Chondrocyte (in vitro differentiated cells): ENCODE results near the gene RALA. TPM values are rescaled to one million over a fixed set of nuclear protein-coding genes. Genes with fewer than 3 reads are reported as not detected.

Experiments used
- DNase-seq: peaks from one replicate; pipeline ENCODE4 v3.0.0; 2021; ENCODE audit warnings: mixed read lengths, low spot score
- H3K27ac Mint-ChIP-seq: one replicate; pipeline ENCODE4 v1.8.0; 2021; ENCODE audit warnings: mild to moderate bottlenecking, moderate library complexity, mixed read lengths; ENCODE audit not compliant: unreplicated experiment
- H3K27me3 Mint-ChIP-seq: 2 replicates; pipeline ENCODE4 v1.8.0; 2021; ENCODE audit warnings: low read depth, mixed read lengths
- H3K36me3 Mint-ChIP-seq: 2 replicates; pipeline ENCODE4 v1.8.0; 2021; ENCODE audit warnings: low read depth, mixed read lengths
- H3K4me1 Mint-ChIP-seq: 2 replicates; pipeline ENCODE4 v1.8.0; 2021; ENCODE audit warnings: low read depth, mild to moderate bottlenecking, mixed read lengths
- H3K4me3 Mint-ChIP-seq: one replicate; pipeline ENCODE4 v1.8.0; 2021; ENCODE audit warnings: mild to moderate bottlenecking, moderate library complexity, mixed read lengths; ENCODE audit not compliant: unreplicated experiment
- H3K9me3 Mint-ChIP-seq: 2 replicates; pipeline ENCODE4 v1.8.0; 2021; ENCODE audit warnings: low read depth, mixed read lengths
- long read RNA-seq: library from polyadenylated mRNA; stranded (forward); transcript quantifications from one replicate; pipeline ENCODE4 v2.0.0, GENCODE V29; 2021
- total RNA-seq: library from RNA; stranded (reverse); gene quantifications from 3 replicates; pipeline ENCODE4 v1.2.1, GENCODE V29; 2021
- TF ChIP-seq, protein P1 (sequence below): fragments of 200-600 bp; sonication (generic); IDR thresholded peaks from 2 replicates; pipeline ENCODE4 v1.5.0; 2021; ENCODE audit warnings: antibody characterized with exemption, mild to moderate bottlenecking, moderate library complexity

The RALA gene, protein sequence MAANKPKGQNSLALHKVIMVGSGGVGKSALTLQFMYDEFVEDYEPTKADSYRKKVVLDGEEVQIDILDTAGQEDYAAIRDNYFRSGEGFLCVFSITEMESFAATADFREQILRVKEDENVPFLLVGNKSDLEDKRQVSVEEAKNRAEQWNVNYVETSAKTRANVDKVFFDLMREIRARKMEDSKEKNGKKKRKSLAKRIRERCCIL
- total RNA-seq = 29.2 to 37.4 TPM (median 35.2 TPM) in 3 replicates
- long read RNA-seq, transcript RALA-201 (5 exons, 2,880 nt) = major isoform, 30 of 48 reads
- long read RNA-seq, partial matches to known transcripts = 0 of 48 reads
- long read RNA-seq, other reads (novel, unspliced or antisense) = 18 of 48 reads

DNA sequence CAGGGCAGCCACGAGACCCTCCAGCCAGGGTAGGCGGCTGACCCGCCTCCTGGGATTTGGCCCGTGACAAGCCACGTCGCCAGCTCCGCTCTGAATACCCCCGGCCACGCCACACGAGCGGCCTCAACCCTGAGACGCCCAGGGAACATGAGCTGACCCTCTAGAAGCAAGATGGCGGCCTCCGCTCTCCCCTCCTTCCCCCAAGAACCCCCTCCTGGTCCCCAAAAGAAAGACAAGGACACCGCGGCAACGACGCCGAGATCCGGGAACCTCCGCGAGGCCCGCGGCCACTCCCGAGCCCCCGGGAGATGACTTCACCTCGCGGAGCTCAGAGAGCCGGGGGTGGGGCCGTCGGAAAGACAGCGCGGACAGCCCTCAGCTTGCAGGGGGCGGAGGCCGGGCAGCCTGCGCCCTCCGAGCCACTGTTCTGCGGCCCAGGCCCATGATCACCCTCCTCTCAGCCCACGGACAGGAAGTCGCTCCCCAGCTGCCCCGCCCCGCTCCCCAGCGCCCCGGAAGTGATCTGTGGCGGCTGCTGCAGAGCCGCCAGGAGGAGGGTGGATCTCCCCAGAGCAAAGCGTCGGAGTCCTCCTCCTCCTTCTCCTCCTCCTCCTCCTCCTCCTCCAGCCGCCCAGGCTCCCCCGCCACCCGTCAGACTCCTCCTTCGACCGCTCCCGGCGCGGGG, at the start of gene RALA:
RALA (plus strand) TSS at position 526 of the 685 bp plus-strand sequence. CDS start 63,096 bp downstream, outside the sequence.
- peak within 1 kb of the TSS; percentile 98 for H3K27ac Mint-ChIP-seq

DNA sequence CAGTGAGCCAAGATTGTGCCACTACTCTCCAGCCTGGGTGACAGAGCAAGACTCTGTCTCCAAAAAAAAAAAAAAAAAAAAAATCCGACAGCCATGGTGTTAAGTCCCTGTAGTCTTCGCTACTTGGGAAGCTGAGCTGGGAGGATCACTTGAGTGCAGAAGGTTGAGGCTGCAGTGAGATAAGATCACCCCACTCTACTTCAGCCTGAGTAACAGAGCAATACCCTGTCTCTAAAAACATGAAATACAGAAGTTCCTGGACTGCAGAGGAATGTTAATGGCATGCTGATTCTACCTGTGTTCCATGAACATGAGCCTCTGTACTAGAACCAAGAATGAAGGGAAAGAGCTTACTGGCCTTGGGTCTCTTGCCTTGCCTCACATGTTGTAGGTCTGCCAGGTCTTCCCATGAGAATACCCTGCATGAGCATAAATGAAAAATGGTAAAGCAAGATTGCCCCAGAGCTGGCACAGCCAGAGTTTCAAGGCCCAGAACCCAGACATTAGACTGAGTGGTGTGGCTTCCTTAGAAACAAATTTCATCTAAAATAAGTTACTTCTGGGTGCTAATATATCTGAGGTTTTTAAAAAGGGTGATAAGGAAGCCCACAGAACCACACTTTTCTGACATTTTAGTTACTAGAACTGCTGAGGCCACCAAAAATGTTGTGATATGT, 48.6 kb upstream of the RALA start:
- Mint-ChIP-seq H3K36me3 (peaks cover 7% of the 10 kb centered on the region), H3K4me3 (no peak overlapping the region), H3K4me1 (no peaks in the 10 kb centered on the region), H3K27ac (no peak overlapping the region), H3K27me3 (no peaks in the 10 kb centered on the region), H3K9me3 (no peaks in the 10 kb centered on the region)
- DNase-seq = no peak
- TF ChIP-seq, protein P1, sequence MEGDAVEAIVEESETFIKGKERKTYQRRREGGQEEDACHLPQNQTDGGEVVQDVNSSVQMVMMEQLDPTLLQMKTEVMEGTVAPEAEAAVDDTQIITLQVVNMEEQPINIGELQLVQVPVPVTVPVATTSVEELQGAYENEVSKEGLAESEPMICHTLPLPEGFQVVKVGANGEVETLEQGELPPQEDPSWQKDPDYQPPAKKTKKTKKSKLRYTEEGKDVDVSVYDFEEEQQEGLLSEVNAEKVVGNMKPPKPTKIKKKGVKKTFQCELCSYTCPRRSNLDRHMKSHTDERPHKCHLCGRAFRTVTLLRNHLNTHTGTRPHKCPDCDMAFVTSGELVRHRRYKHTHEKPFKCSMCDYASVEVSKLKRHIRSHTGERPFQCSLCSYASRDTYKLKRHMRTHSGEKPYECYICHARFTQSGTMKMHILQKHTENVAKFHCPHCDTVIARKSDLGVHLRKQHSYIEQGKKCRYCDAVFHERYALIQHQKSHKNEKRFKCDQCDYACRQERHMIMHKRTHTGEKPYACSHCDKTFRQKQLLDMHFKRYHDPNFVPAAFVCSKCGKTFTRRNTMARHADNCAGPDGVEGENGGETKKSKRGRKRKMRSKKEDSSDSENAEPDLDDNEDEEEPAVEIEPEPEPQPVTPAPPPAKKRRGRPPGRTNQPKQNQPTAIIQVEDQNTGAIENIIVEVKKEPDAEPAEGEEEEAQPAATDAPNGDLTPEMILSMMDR = no peak

More for the DNA sequence above, at the start of gene RALA:
- H3K9me3 Mint-ChIP-seq = no peaks in the 10 kb centered on the region
- no peaks in the 10 kb centered on the region for H3K27me3 Mint-ChIP-seq
- TF ChIP-seq, protein P1 = peak; percentile 25
- peak; percentile 95 for DNase-seq
- H3K4me1 Mint-ChIP-seq = peaks cover 45% of the 10 kb centered on the region
- H3K4me3 Mint-ChIP-seq = peak within 1 kb of the TSS; percentile 98
- no peaks in the 10 kb centered on the region for H3K36me3 Mint-ChIP-seq

DNA sequence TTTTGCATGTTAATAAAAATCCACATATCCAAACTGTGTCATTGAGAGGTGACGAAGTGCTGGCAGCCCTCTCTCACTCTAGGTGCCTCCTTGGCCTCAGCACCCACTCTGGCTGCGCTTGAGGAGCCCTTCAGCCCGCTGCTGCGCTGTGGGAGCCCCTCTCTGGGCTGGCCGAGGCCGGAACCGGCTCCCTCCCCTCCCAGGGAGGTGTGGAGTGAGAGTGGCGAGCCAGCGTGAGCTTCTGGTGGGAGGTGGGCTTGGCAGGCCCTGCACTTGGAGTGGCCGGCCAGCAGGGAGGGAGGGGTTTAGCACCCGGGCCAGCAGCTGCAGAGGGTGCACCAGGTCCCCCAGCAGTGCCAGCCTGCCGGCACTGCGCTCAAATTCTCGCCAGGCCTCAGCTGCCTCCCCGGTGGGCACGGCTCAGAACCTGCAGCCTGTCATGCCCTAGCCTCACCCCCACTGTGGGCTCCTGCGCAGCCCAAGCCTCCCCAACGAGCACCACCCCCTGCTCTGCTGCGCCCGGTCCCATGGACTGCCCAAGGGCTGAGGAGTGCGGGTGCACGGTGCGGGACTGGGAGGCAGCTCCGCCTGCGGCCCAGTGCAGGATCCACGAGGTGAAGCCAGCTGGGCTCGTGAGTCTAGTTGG, 46.0 kb upstream of the RALA start:
- Mint-ChIP-seq H3K4me3 (no peak overlapping the region), H3K4me1 (peaks cover 5% of the 10 kb centered on the region), H3K36me3 (peaks cover 3% of the 10 kb centered on the region), H3K27ac (no peak overlapping the region), H3K9me3 (no peaks in the 10 kb centered on the region), H3K27me3 (no peaks in the 10 kb centered on the region)
- no peak for DNase-seq
- TF ChIP-seq, protein P1 = no peak

DNA sequence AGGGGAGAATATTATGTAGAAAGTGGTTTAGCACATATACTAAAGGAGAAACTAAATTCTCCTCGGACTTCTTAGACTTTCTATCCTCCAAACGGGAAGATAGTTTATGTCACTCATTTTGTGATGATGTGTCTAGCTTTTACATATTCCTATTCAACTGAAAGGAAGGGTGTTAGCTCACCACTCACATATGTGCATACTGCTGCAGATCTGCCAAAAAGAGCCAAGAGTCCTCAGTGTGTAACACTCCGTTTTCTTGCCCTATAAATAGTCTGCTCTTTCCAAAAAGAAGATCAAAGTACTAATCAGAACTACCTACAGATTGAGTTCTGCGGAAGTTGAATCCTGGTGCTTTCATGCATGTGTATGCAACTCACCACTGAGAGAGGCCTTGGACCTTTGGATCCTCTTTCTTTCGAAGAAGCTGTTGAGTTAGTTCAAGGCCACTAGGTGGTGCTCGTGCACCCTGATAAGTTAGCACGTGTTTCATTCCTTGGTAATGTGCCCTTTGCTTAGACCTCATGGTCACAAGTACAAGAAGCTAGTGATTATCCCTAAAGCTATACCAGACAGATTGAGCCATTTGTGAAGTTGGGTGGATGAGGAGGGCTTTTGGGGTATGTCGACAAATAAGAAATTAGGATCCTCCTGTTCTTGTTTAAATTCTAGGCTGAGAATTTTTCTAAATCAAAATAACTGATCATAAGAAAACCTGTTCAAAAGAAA, 43.1 kb upstream of the RALA start:
- peaks cover 5% of the 10 kb centered on the region for H3K4me1 Mint-ChIP-seq
- H3K4me3 Mint-ChIP-seq = no peak overlapping the region
- H3K27me3 Mint-ChIP-seq = no peaks in the 10 kb centered on the region
- H3K36me3 Mint-ChIP-seq = no peaks in the 10 kb centered on the region
- TF ChIP-seq, protein P1 = peak; percentile 95
- no peaks in the 10 kb centered on the region for H3K9me3 Mint-ChIP-seq
- no peak for DNase-seq
- no peak overlapping the region for H3K27ac Mint-ChIP-seq
